Urothelium cell line (cell line): ENCODE measurements around the gene RAB38.

ENCODE experiments used
- DNase-seq: peaks from one replicate; pipeline ENCODE4 v3.0.0; 2011; ENCODE audit warnings: low spot score, mixed read lengths
- FAIRE-seq: peaks from 2 replicates; lab custom pipeline; 2011; peaks lifted over from hg19 to GRCh38; lab: Jason Lieb, UNC

The RAB38 gene

GRCh38 chr11:88174709-88175568 lies at the start of gene RAB38:
Gene RAB38 (minus strand): TSS chr11:88175443. CDS start chr11:88175384, 59 bp downstream.
- FAIRE-seq (no peak), DNase-seq (peak; percentile 71)

DNA sequence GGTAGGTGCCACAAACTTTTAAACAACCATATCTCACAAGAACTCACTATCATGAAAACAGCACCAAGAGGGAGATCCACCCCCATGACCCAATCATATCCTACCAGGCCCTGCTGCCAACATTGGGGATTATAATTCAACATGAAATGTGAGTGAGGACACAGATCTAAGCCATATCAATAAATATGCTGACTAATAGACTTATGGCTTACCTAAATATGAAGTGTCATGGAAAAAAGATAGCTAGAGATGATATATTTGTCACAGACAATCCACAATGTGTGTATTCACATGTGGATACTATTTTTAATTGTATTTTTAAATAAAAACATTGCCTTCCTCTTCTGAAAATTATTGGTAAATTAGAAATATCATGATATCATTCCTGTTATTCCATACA lies 38.2 kb upstream of the RAB38 start:
- DNase-seq, result no peak
- no peak for FAIRE-seq

DNA sequence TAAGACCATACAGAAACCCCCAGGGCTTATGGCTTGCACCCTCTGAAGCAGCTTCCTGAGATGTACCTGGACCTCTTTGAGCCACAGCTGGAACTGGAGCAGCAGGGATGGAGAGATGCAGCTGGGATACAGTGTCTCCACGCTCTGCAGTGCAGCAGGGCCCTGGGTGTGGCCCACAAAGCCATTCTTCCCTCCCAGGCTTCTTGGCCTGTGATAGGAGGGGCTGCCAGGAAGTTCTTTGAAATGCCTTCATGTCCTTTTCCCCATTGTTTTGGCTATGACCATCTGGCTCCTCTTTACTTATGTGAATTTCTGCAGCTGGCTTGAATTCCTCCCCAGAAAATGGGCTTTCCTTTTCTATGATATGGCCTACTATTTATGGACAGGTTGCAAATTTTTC lies 37.1 kb upstream of the RAB38 start:
- FAIRE-seq (no peak), DNase-seq (no peak)

DNA sequence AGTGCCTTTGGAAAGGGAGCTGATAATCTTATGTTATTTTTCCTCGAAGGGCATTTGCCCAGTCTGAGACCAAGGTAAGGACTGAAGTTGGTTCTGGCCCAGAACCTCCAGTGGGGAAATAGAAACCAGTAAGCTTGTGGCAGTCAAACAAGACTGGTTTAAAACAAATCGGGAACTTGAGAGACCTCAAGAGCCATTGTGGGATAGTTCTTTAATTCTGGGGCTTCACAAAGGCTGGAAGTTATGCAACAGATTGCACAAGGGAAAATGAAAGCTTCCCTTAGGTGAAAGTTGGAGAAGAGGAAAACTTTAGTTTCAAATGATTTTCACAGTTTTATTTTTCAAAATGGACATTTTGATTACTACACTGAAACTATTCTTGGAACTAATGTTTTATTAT lies 33.5 kb upstream of the RAB38 start:
- FAIRE-seq, result no peak
- DNase-seq, result no peak

DNA sequence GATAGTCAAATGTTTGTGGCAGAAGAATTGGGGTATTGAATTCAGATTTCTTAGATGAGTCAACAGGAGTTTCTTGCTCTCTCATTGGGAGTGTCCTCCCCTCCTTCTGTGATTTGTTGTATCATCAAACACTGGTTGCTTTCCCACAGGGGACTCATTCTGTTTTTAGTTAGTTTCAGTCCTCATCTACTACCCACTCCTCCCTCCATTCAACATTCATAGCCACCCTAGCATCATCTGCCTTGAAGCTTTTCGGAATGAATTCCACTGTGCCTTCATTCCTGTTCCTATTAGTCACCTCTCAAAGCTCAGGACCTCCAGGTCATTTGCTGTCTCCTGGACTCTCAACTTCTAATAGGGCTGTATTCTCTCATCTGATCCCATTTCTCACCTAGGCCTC lies 31.5 kb upstream of the RAB38 start:
- DNase-seq (no peak), FAIRE-seq (no peak)

GRCh38 chr11:88204353-88204752 lies 29.1 kb upstream of the RAB38 start:
- DNase-seq (no peak), FAIRE-seq (no peak)

- no peak for DNase-seq
- FAIRE-seq, result no peak
Measured at GRCh38 chr11:88203604-88204003, 28.4 kb upstream of the RAB38 start.

GRCh38 chr11:88202498-88202897 lies 27.3 kb upstream of the RAB38 start:
- FAIRE-seq, result no peak
- no peak for DNase-seq

GRCh38 chr11:88196393-88196792 lies 21.1 kb upstream of the RAB38 start:
- FAIRE-seq (no peak), DNase-seq (no peak)

DNA sequence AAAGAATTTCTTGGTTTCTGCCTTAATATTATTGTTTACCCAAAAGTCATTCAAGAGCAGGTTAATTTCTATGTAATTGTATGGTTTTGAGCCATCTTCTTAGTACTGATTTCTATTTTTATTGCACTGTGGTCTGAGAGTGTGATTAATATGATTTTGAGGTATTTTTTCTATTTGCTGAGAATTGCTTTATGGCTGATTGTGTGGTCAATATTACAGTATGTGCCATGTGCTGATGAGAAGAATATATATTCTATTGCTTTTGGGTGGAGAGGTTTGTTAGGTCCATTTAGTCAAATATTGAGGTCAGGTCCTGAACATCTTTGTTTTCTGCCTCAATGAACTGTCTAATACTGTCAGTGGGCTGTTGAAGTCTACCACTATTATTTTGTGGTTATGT lies 20.7 kb upstream of the RAB38 start:
- FAIRE-seq, result no peak
- DNase-seq, result no peak

GRCh38 chr11:88194990-88195389 lies 19.7 kb upstream of the RAB38 start:
- no peak for FAIRE-seq
- DNase-seq, result no peak

GRCh38 chr11:88193278-88193677 lies 18.0 kb upstream of the RAB38 start:
- DNase-seq (no peak), FAIRE-seq (no peak)

- DNase-seq (no peak), FAIRE-seq (no peak)
Measured at GRCh38 chr11:88188932-88189253, 13.7 kb upstream of the RAB38 start.

DNA sequence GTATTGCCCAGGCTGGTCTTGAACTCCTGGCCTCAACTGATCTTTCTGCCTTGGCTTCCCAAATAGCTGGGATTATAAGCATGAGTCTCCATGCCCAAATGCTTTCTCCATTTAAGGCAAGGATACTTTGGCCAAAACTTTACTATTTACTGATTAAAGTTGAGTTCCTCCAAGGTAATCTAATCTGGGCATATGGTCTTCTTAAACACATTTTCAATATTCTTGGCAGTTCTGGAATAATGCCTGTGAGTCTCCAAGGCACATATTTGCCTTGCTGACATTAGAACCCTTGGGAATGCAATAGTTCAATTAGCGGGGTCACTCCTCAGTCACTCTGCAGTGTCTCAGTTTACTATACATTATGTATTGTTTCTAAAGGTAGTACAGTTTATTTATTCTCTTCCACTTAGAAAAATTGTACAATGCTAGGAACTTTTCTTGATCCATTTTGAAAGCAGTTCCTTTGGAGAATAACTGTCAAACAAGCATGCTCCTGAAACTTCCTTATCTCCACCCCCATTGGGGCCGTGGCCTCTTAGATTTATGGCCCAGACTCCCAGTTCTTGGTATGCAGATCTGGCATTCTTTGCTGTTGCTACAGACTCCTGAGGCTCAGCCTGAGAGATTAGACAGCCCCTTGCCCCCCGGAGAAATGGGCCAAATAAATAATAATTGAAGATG lies 13.1 kb upstream of the RAB38 start:
- no peak for DNase-seq
- no peak for FAIRE-seq

DNA sequence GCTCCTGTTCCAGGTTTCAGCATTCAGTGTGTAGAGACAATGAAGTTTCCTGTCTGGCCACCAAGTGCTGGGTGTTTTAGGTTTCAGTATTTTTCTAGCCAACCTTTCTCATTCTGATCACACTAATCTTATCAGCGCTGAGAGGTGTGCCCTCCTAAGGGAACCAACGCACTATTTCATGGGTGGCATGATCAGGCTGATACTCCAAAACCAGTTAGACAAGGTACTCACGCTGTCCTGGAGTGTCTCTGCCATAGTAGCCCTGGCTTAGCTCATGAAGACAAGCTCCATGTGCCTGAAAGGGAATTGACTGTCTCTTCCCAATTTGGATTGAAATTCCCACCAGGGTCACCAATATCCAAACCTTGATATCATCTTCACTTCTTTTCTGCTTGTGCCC lies 8.0 kb upstream of the RAB38 start:
- DNase-seq (no peak), FAIRE-seq (no peak)

DNA sequence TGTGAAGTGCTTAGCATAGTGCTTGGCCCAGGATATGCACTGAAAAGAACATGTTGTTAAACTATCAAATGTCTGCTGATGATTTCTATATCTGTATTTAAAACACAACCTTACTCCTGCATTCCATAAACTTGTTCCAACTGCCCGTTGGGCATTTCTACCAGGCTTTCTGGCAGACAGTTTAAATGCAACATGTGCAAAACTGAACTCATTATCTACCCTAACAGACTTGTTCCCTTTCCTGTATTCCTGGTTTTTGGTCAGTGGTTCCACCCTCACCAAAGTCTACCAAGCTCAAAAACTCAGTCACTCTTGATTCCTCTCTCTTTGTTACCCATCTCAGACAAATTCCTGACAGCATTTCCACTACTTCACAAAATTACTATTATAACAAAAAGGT lies 6.5 kb upstream of the RAB38 start:
- DNase-seq, result no peak
- no peak for FAIRE-seq

- FAIRE-seq (no peak), DNase-seq (no peak)
Measured at GRCh38 chr11:88179971-88180629, 4.9 kb upstream of the RAB38 start.

DNA sequence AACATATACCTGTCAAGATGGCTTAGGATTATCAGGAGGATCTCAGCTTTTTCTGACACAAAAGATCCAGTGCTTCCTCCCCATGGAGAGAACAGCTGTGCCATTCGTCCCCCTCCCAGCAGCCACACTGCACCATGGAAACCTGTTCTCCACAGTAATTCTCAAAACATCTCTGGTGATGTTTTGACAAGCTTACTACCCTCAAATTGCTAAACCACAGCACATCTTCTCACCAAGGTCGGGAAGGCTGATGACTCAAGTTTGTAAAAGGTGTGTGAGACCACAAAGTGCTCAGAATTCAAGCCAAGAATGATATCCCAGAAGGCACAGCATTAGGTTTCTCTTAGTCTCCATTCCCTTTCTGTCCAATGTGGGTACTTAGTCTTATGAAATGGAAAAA lies 3.9 kb upstream of the RAB38 start:
- DNase-seq (peak; percentile 60), FAIRE-seq (no peak)

DNA sequence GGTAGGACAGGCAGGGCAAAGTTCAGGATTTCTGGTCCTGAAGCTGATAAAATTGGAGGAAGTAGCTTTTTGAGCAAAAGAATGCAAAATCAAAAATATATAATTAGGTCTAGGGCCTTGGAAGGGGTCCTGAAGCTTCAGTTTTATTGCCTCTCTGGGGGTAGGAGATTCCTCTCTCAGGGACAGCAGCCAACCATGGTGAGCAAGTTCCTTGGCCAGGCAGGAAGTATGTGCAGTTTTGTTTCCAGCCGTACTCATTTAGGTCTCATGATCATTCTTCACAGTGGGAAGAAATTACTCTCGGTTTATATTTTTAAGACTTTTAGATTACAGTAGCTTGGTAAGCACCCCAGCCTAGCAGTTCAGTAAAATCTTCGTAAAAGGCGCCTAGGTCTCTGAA lies 2.9 kb upstream of the RAB38 start:
- FAIRE-seq (no peak), DNase-seq (no peak)

DNA sequence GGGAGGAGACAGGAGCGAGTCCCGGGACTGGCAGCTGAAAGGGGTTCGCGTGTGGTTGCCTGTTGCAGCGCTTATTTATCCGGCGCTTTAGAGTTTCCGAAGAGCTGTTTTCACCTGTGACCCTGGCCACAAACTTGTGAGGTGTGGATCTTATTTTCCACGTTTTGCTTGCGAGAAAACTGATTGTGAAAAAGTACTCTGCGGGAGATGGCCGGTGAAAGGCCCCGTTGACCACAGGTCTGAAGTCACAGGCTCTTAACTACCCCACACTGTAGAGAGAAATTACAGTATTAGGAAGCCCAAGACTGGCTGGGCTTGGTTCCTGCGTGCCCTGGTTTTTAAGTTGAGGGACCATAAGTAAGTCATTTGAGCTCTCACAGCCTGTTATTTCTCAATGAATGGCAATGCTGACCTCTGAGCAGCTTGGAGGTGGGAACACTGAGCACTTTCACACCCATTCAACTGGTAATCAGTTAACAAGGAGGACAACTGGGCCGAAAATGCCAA lies 379 bp upstream of the RAB38 start:
- FAIRE-seq (no peak), DNase-seq (no peak)

DNA sequence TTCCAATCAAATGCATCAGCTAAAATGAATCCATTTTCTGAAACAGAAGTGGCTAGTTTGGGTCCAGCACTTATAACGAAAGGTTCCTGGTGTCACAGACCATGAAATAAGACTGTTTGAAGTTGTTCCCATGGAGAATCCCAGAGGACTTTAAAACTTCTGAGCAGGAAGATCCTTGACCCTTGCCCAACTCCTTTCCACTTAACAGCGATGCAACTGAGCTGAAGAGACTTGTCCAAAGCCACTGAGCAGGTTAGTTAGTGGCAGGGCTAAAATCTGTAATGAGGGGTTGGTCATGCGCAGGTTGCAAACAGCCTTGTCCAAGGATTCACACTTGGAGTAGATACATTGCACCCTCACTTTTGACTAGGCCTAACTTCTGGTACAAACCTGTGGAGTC lies 1.3 kb downstream of the RAB38 start:
- DNase-seq (no peak), FAIRE-seq (no peak)

- DNase-seq, result no peak
- FAIRE-seq, result no peak
Measured at GRCh38 chr11:88171982-88172381, 3.3 kb downstream of the RAB38 start.
